HG03565 (cell line): ENCODE results near the gene ZNF532.
"Not testable (repeated sequence)": the region's sequence is repeated elsewhere in the genome, so short reads cannot be mapped to it uniquely, and the experiment has no call there.

Experiments used
- ATAC-seq: cut with Tn5 transposase; IDR thresholded peaks from one replicate; pipeline ENCODE4 v1.9.1; 2021; ENCODE audit warnings: mild to moderate bottlenecking, moderate library complexity; ENCODE audit not compliant: unreplicated experiment

Gene ZNF532

GRCh38 chr18:58898010-58898799 lies 33.5 kb downstream of the ZNF532 start:
- no peak for ATAC-seq

GRCh38 chr18:58900015-58900649 lies 35.5 kb downstream of the ZNF532 start:
- no peak for ATAC-seq

GRCh38 chr18:58901143-58901542 lies 36.5 kb downstream of the ZNF532 start:
- no peak for ATAC-seq

GRCh38 chr18:58901783-58902182 lies 37.1 kb downstream of the ZNF532 start:
- no peak for ATAC-seq

- no peak for ATAC-seq
Observed at GRCh38 chr18:58902961-58903360, 38.3 kb downstream of the ZNF532 start.

- ATAC-seq: no peak
Observed at GRCh38 chr18:58903533-58903932, 38.9 kb downstream of the ZNF532 start.

GRCh38 chr18:58905777-58906428 lies 41.2 kb downstream of the ZNF532 start:
- ATAC-seq: no peak

- ATAC-seq: no peak
Observed at GRCh38 chr18:58908006-58908405, 43.3 kb downstream of the ZNF532 start.

- ATAC-seq: no peak
Observed at GRCh38 chr18:58909521-58909920, 44.8 kb downstream of the ZNF532 start.

GRCh38 chr18:58911241-58911640 lies 46.6 kb downstream of the ZNF532 start:
- no peak for ATAC-seq

- ATAC-seq: no peak
Observed at GRCh38 chr18:58911766-58912165, 47.1 kb downstream of the ZNF532 start.

- no peak for ATAC-seq
Observed at GRCh38 chr18:58915006-58915799, 50.5 kb downstream of the ZNF532 start.

GRCh38 chr18:58915995-58916394 lies 51.3 kb downstream of the ZNF532 start:
- ATAC-seq: no peak

- not testable (repeated sequence) for ATAC-seq
Observed at GRCh38 chr18:58919934-58920333, 55.3 kb downstream of the ZNF532 start.

- no peak for ATAC-seq
Observed at GRCh38 chr18:58922995-58923394, 58.3 kb downstream of the ZNF532 start.

GRCh38 chr18:58924473-58924872 lies 59.8 kb downstream of the ZNF532 start:
- no peak for ATAC-seq

- no peak for ATAC-seq
Observed at GRCh38 chr18:58927659-58928058, 63.0 kb downstream of the ZNF532 start.

GRCh38 chr18:58928386-58928785 lies 63.7 kb downstream of the ZNF532 start:
- ATAC-seq: no peak

- no peak for ATAC-seq
Observed at GRCh38 chr18:58929206-58929605, 64.5 kb downstream of the ZNF532 start.

- no peak for ATAC-seq
Observed at GRCh38 chr18:58934356-58934755, 69.7 kb downstream of the ZNF532 start.

GRCh38 chr18:58934933-58935577 lies 70.4 kb downstream of the ZNF532 start:
- ATAC-seq: no peak
